ENCODE data around the gene DNAH3.
A peak's percentile ranks its signal among the peaks of the same experiment; 100 is the strongest.
"Not testable (repeated sequence)": the region's sequence is repeated elsewhere in the genome, so short reads cannot be mapped to it uniquely, and the experiment has no call there.

Gene DNAH3

GRCh38 chr16:21169249-21169981 lies 18.8 kb upstream of the DNAH3 start:
- DNase-seq (ENCODE audit: low read depth in 2 of 2) = no peak

- no peak for DNase-seq (ENCODE audit: low read depth in 2 of 2)
Observed at GRCh38 chr16:21167929-21168602, 17.4 kb upstream of the DNAH3 start.

GRCh38 chr16:21167360-21167759 lies 16.7 kb upstream of the DNAH3 start:
- DNase-seq (ENCODE audit: low read depth in 2 of 2) = no peak

- no peak for DNase-seq (ENCODE audit: low read depth in 2 of 2)
Observed at GRCh38 chr16:21166561-21166961, 15.9 kb upstream of the DNAH3 start.

GRCh38 chr16:21164521-21165168 lies 14.0 kb upstream of the DNAH3 start:
- no peak for DNase-seq (ENCODE audit: low read depth in 2 of 2)

GRCh38 chr16:21163576-21163975 lies 12.9 kb upstream of the DNAH3 start:
- DNase-seq (ENCODE audit: low read depth in 2 of 2) = no peak

- no peak for DNase-seq (ENCODE audit: low read depth in 2 of 2)
Observed at GRCh38 chr16:21162661-21163151, 12.1 kb upstream of the DNAH3 start.

DNA sequence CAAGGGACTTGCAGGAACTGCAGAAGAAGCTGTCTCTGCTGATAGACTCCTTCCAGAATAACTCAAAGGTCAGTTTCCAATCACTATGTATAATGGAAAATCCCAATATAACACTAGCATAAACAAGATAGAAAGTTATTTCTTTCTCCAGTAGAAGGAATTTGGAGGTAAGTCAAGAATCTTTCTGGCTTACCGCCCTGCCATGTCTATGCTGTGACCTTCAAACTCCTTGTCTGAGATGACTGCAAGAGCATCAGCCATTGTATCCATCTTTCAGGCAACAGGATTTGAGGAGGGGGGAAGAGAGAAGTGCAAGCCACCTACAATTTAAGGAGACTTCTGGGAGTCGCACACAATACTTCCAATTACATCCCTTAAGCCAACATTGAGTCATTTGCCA lies 10.6 kb upstream of the DNAH3 start:
- no peak for DNase-seq (ENCODE audit: low read depth in 2 of 2)

DNA sequence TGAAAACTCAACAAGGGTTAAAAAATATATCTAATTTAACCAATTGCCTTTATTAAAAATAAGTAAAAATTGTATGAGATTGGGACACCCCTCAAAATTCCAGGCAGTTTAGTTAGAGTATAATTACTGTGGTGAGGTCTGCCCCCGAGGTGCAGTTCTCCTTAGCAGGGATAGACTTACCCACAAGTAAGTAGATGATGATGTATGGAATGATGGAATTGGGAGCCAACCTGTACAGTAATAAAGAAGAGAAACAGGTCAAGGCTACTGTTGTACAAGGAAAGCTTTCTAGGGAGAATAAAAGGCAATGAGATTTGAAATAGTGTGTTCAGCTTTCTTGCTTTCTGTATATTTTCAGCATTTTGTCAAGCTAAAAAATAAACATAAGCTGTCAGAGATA lies 9.6 kb upstream of the DNAH3 start:
- DNase-seq (ENCODE audit: low read depth in 2 of 2) = no peak

- no peak for DNase-seq (ENCODE audit: low read depth in 2 of 2)
Observed at GRCh38 chr16:21159281-21159951, 8.8 kb upstream of the DNAH3 start.

- peak; percentile 47 to 58 for DNase-seq (ENCODE audit: low read depth in 2 of 2)
Observed at GRCh38 chr16:21158208-21159110, 7.8 kb upstream of the DNAH3 start, which contains the start of gene LDAF1. Gene LDAF1, plus strand, starts transcription at chr16:21158674. Its CDS starts 2,509 bp downstream, at chr16:21161183.

DNA sequence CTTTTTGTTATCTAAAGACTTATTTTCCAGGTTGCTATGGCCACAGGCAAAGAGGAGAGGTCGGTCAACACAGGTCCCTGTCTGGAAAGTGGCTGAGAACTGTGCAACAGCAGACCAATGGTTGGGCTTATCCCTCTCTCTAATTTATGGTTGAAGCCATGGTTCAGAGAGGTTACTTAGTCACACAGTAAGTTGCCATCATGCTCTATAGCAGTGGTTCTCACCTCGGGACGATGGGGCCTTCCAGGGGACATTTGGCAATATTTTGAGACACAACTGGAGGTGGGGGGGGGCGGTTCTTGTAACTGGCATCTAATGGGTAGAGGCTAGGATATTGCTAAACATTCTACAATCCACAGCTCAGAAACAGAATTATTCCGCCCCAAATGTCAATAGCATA lies 7.0 kb upstream of the DNAH3 start:
- no peak for DNase-seq (ENCODE audit: low read depth in 2 of 2)

- DNase-seq (ENCODE audit: low read depth in 2 of 2) = no peak
Observed at GRCh38 chr16:21156767-21157467, 6.3 kb upstream of the DNAH3 start.

GRCh38 chr16:21156011-21156410 lies 5.4 kb upstream of the DNAH3 start:
- DNase-seq (ENCODE audit: low read depth in 2 of 2) = not testable (repeated sequence)

GRCh38 chr16:21153124-21153729 lies 2.6 kb upstream of the DNAH3 start:
- DNase-seq (ENCODE audit: low read depth in 2 of 2) = not testable (repeated sequence)

- DNase-seq (ENCODE audit: low read depth in 2 of 2) = not testable (repeated sequence)
Observed at GRCh38 chr16:21152160-21153030, 1.7 kb upstream of the DNAH3 start.

- DNase-seq (ENCODE audit: low read depth in 2 of 2) = no peak
Observed at GRCh38 chr16:21145738-21146137, 4.9 kb downstream of the DNAH3 start.

GRCh38 chr16:21134053-21134452 lies 16.6 kb downstream of the DNAH3 start:
- no peak for DNase-seq (ENCODE audit: low read depth in 2 of 2)

DNA sequence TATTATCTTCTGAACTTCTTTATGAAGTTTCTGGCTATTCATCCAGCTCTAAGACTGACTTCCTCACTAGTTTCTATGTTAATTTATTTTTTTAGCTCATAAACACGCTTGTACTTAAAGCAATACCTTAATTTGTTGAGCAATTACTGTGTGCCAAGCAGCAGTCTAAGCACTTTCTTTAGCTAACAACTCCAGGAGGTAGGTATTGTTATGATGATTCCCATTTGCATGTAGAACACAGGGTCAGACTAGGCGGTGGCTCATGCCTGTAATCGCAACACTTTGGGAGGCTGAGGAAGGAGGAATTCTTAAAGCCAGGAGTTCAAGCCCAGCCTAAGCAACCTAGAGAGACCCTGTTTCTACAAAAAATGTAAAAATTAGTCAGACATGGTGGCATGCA lies 19.8 kb downstream of the DNAH3 start:
- no peak for DNase-seq (ENCODE audit: low read depth in 2 of 2)

All from activated CD8-positive, alpha-beta memory T cell treated with anti-CD3 and anti-CD28 coated beads for 4 hours (primary cell).